ENCODE results near the gene DPPA3. TPM values are rescaled to one million over a fixed set of nuclear protein-coding genes. Genes with fewer than 3 reads are reported as not detected.

DPPA3 gene
- total RNA-seq, 1 experiment from 2014 or later: 6.8 TPM

- ATAC-seq (peak; percentile 12), DNase-seq (ENCODE audit: low spot score) (no peak)
- H3K36me3 Mint-ChIP-seq: peaks cover 4% of the 10 kb centered on the region; the same call in 1 of the 2 replicates
- ChIA-PET CTCF (interaction anchor here (0.7 to 2.0 kb wide), 7 partner anchors 17 to 111 kb away, joined by 3 to 10 read pairs (median 4); partner anchors contain the start of gene NANOG), POLR2A (no interaction called here)
- H3K27me3 Mint-ChIP-seq (ENCODE audit: low read depth): no peaks in the 10 kb centered on the region
- no peaks in the 10 kb centered on the region for H3K9me3 Mint-ChIP-seq
- H3K4me3 Mint-ChIP-seq: peak within 1 kb of the TSS; percentile 40
- peak within 1 kb of the TSS; percentile 94 for H3K27ac Mint-ChIP-seq
- H3K4me1 Mint-ChIP-seq: peaks cover 47% of the 10 kb centered on the region
- TF ChIP-seq JAZF1 (CRISPR knock-in tag; IDR thresholded peaks at IDR 0.05): no peak
- no peak for TF ChIP-seq MXD4 (CRISPR knock-in tag; IDR thresholded peaks at IDR 0.05; ENCODE audit: borderline replicate concordance)
- TF ChIP-seq, protein P1, sequence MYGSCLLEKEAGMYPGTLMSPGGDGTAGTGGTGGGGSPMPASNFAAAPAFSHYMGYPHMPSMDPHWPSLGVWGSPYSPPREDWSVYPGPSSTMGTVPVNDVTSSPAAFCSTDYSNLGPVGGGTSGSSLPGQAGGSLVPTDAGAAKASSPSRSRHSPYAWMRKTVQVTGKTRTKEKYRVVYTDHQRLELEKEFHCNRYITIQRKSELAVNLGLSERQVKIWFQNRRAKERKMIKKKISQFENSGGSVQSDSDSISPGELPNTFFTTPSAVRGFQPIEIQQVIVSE (CRISPR knock-in tag; IDR thresholded peaks at IDR 0.05; ENCODE audit: borderline replicate concordance): no peak
- TF ChIP-seq, protein P2, sequence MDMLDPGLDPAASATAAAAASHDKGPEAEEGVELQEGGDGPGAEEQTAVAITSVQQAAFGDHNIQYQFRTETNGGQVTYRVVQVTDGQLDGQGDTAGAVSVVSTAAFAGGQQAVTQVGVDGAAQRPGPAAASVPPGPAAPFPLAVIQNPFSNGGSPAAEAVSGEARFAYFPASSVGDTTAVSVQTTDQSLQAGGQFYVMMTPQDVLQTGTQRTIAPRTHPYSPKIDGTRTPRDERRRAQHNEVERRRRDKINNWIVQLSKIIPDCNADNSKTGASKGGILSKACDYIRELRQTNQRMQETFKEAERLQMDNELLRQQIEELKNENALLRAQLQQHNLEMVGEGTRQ (CRISPR knock-in tag; IDR thresholded peaks at IDR 0.05): no peak
These were observed 15.6 kb upstream of the DPPA3 start, which contains the start of gene GDF3 for GRCh38 chr12:7695566-7696197. TSS of gene GDF3 (minus strand) at chr12:7695775. CDS start at chr12:7695728, 47 bp downstream.

DNA sequence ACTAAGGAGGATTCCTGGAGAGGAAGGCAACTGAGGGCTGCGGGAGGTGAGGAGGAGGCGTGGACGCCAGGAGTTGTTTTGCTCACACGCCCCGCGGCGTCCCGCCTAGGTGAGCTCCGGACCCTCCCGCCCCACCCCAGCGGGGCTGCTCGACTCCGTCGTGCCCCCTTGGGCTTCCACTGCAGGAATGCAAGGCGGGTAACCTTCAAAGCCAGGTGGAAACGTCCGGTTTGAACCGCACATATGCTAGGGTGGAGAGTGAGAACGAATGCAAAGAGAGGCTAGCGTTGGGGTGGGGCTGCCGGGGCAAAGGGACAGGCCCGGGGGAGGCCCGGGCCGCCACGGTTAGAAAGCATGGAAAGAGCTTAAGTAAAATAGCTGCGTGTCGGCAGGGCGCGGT is 5.4 kb upstream of the DPPA3 start:
- H3K4me3 Mint-ChIP-seq: no peak overlapping the region

More for the DNA sequence above, 5.4 kb upstream of the DPPA3 start:
- ATAC-seq: peak; percentile 28; the same call in 1 of the 2 replicates
- CTCF ChIA-PET: interaction anchor here (0.6 kb wide), 1 partner anchor 10 kb away, joined by 3 read pairs; no protein-coding TSS in a partner anchor
- POLR2A ChIA-PET: no interaction called here
- Mint-ChIP-seq H3K36me3 (no peaks in the 10 kb centered on the region; the same call in 1 of the 2 replicates), H3K27ac (no peak overlapping the region), H3K27me3 (ENCODE audit: low read depth) (no peaks in the 10 kb centered on the region), H3K9me3 (no peaks in the 10 kb centered on the region), H3K4me1 (peaks cover 16% of the 10 kb centered on the region)
- peak; percentile 21 for DNase-seq (ENCODE audit: low spot score)
- TF ChIP-seq CREB1 (CRISPR knock-in tag; IDR thresholded peaks at IDR 0.05) (no peak), USF1 (CRISPR knock-in tag; IDR thresholded peaks at IDR 0.05) (no peak), NFYB (CRISPR knock-in tag; conservative IDR thresholded peaks at IDR 0.05; ENCODE audit: low read depth) (no peak), IRF1 (CRISPR knock-in tag; IDR thresholded peaks at IDR 0.05) (no peak), E2F4 (CRISPR knock-in tag; IDR thresholded peaks at IDR 0.05; ENCODE audit: borderline replicate concordance, low read depth) (no peak), ATF1 (CRISPR knock-in tag; IDR thresholded peaks at IDR 0.05) (no peak), ERG (CRISPR knock-in tag; IDR thresholded peaks at IDR 0.05) (no peak), RELA (CRISPR knock-in tag; IDR thresholded peaks at IDR 0.05; ENCODE audit: borderline replicate concordance) (no peak), ZNF416 (CRISPR knock-in tag; IDR thresholded peaks at IDR 0.05) (no peak), FOXP1 (CRISPR knock-in tag; IDR thresholded peaks at IDR 0.05; ENCODE audit: borderline replicate concordance) (no peak), TCF7 (CRISPR knock-in tag; IDR thresholded peaks at IDR 0.05; ENCODE audit: low read depth) (no peak), HMGXB4 (CRISPR knock-in tag; IDR thresholded peaks at IDR 0.05) (no peak), CBFB (CRISPR knock-in tag; IDR thresholded peaks at IDR 0.05; ENCODE audit: low read depth) (no peak), ZNF423 (CRISPR knock-in tag; IDR thresholded peaks at IDR 0.05) (no peak)
